Activated T-cell treated with anti-CD3 and anti-CD28 coated beads, Interleukin-2, amount 50 U/mL, for 1 hour (primary cell): Measurements from ENCODE around the gene TEX35.
"Not testable (repeated sequence)": the region's sequence is repeated elsewhere in the genome, so short reads cannot be mapped to it uniquely, and the experiment has no call there.

Experiments used
- DNase-seq: peaks from one replicate; pipeline ENCODE4 v3.0.0-alpha.2; 2020

Gene TEX35

GRCh38 chr1:178495158-178495557 lies 17.8 kb upstream of the TEX35 start:
- DNase-seq: no peak

GRCh38 chr1:178495741-178496409 lies 17.0 kb upstream of the TEX35 start:
- DNase-seq: no peak

GRCh38 chr1:178496410-178497135 lies 16.3 kb upstream of the TEX35 start, which contains the start of gene CLEC20A:
Gene CLEC20A (minus strand): TSS chr1:178496964. CDS start chr1:178496939, 25 bp downstream.
- no peak for DNase-seq

- no peak for DNase-seq
Observed at GRCh38 chr1:178497903-178498478, 14.9 kb upstream of the TEX35 start.

GRCh38 chr1:178498896-178499675 lies 13.8 kb upstream of the TEX35 start:
- no peak for DNase-seq

GRCh38 chr1:178500091-178500770 lies 12.7 kb upstream of the TEX35 start:
- DNase-seq: no peak

GRCh38 chr1:178500936-178501554 lies 11.9 kb upstream of the TEX35 start:
- DNase-seq: no peak

GRCh38 chr1:178501705-178502329 lies 11.1 kb upstream of the TEX35 start:
- DNase-seq: peak; percentile 38

GRCh38 chr1:178502330-178502714 lies 10.6 kb upstream of the TEX35 start:
- DNase-seq: no peak

- no peak for DNase-seq
Observed at GRCh38 chr1:178502856-178503255, 10.1 kb upstream of the TEX35 start.

- not testable (repeated sequence) for DNase-seq
Observed at GRCh38 chr1:178503316-178503715, 9.6 kb upstream of the TEX35 start.

- DNase-seq: no peak
Observed at GRCh38 chr1:178503849-178504248, 9.1 kb upstream of the TEX35 start.

GRCh38 chr1:178504286-178504685 lies 8.6 kb upstream of the TEX35 start:
- DNase-seq: no peak

GRCh38 chr1:178506177-178506576 lies 6.7 kb upstream of the TEX35 start:
- no peak for DNase-seq

- no peak for DNase-seq
Observed at GRCh38 chr1:178506669-178507068, 6.2 kb upstream of the TEX35 start.

- no peak for DNase-seq
Observed at GRCh38 chr1:178509414-178510007, 3.4 kb upstream of the TEX35 start.

GRCh38 chr1:178510155-178510554 lies 2.8 kb upstream of the TEX35 start:
- DNase-seq: no peak

- no peak for DNase-seq
Observed at GRCh38 chr1:178513278-178513983, 522 bp downstream of the TEX35 start.

GRCh38 chr1:178516110-178516509 lies 3.2 kb downstream of the TEX35 start:
- no peak for DNase-seq

- no peak for DNase-seq
Observed at GRCh38 chr1:178518894-178519293, 6.0 kb downstream of the TEX35 start.

- no peak for DNase-seq
Observed at GRCh38 chr1:178520803-178521202, 7.9 kb downstream of the TEX35 start.
